ENCODE data around the gene TSHR.

- TF ChIP-seq POLR2AphosphoS5 (IDR thresholded peaks at IDR 0.05; ENCODE audit: low read depth, low read length): no peak
- TF ChIP-seq TAF1 (IDR thresholded peaks at IDR 0.05; ENCODE audit: borderline replicate concordance, low read depth, low read length): no peak
Observed at GRCh38 chr14:81018684-81019083, 63.3 kb downstream of the TSHR start.
